Measurements from ENCODE around the gene CCHCR1. TPM values are rescaled to one million over a fixed set of nuclear protein-coding genes. Genes with fewer than 3 reads are reported as not detected.

CCHCR1 gene
- total and polyA plus RNA-seq, 2 of the 13 experiments (the other 11 are each of a cell fraction or from before 2014, with no cell fraction given) = 14.6 to 28.2 TPM

DNA sequence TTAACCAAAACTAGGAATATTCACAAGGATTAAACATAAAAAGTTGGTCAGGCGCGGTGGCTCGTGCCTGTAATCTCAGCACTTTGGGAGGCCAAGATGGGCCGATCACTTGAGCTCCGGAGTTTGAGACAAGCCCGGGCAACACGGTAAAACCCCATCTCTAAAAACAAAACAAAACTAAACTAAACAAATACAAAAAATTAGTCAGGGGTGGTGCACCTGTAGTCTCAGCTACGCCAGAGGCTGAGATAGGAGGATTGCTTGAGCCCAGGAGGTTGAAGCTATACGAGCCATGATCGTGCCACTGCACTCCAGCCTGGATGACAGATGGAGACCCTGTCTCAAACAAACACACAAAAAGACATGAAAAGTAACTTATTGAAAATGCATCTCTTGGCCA is 21.9 kb downstream of the CCHCR1 start:
- POLR2A ChIA-PET = no interaction called here
- H3K36me3 ChIP-seq (replicated peaks in 1 of 2; ENCODE audit: control insufficient read depth in 1 of 2, insufficient read depth in 2 of 2, low read length in 2 of 2) = no peaks in the 10 kb centered on the region
- H3K27me3 ChIP-seq (ENCODE audit: control insufficient read depth in 1 of 2, insufficient read depth in 2 of 2, low read length in 2 of 2) = peaks cover 0 to 9% of the 10 kb centered on the region in 2 experiments; a peak in 1 of 5 replicates
- CTCF ChIA-PET (ENCODE audit: low intra/inter-chr PET ratio, low total read pairs) = interaction anchor here (3.9 kb wide), 1 partner anchor 57 kb away, joined by 110 read pairs; no protein-coding TSS in a partner anchor
- no peak for ATAC-seq
- H3K9me3 ChIP-seq (ENCODE audit: low read length) = no peaks in the 10 kb centered on the region
- H3K9ac ChIP-seq (ENCODE audit: insufficient read depth, low read depth, low read length) = no peak overlapping the region
- in situ Hi-C loops (cut with HindIII; ENCODE audit: extremely low pct_ligation_motif_present, low pct_unique_long_range_greater_than_20kb) = loop anchor here (5.0 kb wide), 2 partner anchors 57 to 232 kb away; no protein-coding TSS in a partner anchor
- intact Hi-C loops (cut with micrococcal nuclease; ENCODE audit: unreplicated experiment) = no loop called here
- BruUV-seq (replicated peaks) = no TSS peak
- H3K4me2 ChIP-seq (ENCODE audit: low read depth, low read length) = no peak overlapping the region
- peaks cover 7% of the 10 kb centered on the region for H3K4me1 ChIP-seq (ENCODE audit: insufficient read depth, low read length)
- no peak overlapping the region for H3K27ac ChIP-seq (ENCODE audit: extremely low read length, insufficient read depth, low read length)
- FAIRE-seq = no peak
- H3K79me2 ChIP-seq (ENCODE audit: insufficient read depth, low read length) = no peaks in the 10 kb centered on the region
- H2AFZ ChIP-seq (ENCODE audit: low read length) = no peak overlapping the region
- WGBS (ENCODE audit: low lambda C conversion rate) = 36% methylated on average over 10 of the region's 10 CpGs
- H3K4me3 ChIP-seq (replicated peaks in 1 of 3; ENCODE audit: insufficient read depth in 1 of 3, low read depth in 2 of 3, low read length in 3 of 3) = no peak overlapping the region
- H4K20me1 ChIP-seq (ENCODE audit: insufficient read depth, low read length) = no peaks in the 10 kb centered on the region
- DNase-seq (ENCODE audit: low spot score) = no peak
- TF ChIP-seq, protein P1, sequence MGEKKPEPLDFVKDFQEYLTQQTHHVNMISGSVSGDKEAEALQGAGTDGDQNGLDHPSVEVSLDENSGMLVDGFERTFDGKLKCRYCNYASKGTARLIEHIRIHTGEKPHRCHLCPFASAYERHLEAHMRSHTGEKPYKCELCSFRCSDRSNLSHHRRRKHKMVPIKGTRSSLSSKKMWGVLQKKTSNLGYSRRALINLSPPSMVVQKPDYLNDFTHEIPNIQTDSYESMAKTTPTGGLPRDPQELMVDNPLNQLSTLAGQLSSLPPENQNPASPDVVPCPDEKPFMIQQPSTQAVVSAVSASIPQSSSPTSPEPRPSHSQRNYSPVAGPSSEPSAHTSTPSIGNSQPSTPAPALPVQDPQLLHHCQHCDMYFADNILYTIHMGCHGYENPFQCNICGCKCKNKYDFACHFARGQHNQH (CRISPR knock-in tag; IDR thresholded peaks at IDR 0.05) = no peak
- TF ChIP-seq MXI1 (IDR thresholded peaks at IDR 0.05; ENCODE audit: borderline replicate concordance, low read depth, low read length) = no peak
- TF ChIP-seq, protein P2, sequence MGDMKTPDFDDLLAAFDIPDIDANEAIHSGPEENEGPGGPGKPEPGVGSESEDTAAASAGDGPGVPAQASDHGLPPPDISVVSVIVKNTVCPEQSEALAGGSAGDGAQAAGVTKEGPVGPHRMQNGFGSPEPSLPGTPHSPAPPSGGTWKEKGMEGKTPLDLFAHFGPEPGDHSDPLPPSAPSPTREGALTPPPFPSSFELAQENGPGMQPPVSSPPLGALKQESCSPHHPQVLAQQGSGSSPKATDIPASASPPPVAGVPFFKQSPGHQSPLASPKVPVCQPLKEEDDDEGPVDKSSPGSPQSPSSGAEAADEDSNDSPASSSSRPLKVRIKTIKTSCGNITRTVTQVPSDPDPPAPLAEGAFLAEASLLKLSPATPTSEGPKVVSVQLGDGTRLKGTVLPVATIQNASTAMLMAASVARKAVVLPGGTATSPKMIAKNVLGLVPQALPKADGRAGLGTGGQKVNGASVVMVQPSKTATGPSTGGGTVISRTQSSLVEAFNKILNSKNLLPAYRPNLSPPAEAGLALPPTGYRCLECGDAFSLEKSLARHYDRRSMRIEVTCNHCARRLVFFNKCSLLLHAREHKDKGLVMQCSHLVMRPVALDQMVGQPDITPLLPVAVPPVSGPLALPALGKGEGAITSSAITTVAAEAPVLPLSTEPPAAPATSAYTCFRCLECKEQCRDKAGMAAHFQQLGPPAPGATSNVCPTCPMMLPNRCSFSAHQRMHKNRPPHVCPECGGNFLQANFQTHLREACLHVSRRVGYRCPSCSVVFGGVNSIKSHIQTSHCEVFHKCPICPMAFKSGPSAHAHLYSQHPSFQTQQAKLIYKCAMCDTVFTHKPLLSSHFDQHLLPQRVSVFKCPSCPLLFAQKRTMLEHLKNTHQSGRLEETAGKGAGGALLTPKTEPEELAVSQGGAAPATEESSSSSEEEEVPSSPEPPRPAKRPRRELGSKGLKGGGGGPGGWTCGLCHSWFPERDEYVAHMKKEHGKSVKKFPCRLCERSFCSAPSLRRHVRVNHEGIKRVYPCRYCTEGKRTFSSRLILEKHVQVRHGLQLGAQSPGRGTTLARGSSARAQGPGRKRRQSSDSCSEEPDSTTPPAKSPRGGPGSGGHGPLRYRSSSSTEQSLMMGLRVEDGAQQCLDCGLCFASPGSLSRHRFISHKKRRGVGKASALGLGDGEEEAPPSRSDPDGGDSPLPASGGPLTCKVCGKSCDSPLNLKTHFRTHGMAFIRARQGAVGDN (CRISPR knock-in tag; IDR thresholded peaks at IDR 0.05) = no peak
- TF ChIP-seq ZNF121 (CRISPR knock-in tag; IDR thresholded peaks at IDR 0.05) = no peak
- TF ChIP-seq KLF15 (CRISPR knock-in tag; IDR thresholded peaks at IDR 0.05; ENCODE audit: borderline replicate concordance) = no peak
- no peak for TF ChIP-seq NCOA5 (CRISPR knock-in tag; IDR thresholded peaks at IDR 0.05)
- TF ChIP-seq, protein P3, sequence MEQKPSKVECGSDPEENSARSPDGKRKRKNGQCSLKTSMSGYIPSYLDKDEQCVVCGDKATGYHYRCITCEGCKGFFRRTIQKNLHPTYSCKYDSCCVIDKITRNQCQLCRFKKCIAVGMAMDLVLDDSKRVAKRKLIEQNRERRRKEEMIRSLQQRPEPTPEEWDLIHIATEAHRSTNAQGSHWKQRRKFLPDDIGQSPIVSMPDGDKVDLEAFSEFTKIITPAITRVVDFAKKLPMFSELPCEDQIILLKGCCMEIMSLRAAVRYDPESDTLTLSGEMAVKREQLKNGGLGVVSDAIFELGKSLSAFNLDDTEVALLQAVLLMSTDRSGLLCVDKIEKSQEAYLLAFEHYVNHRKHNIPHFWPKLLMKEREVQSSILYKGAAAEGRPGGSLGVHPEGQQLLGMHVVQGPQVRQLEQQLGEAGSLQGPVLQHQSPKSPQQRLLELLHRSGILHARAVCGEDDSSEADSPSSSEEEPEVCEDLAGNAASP (CRISPR knock-in tag; IDR thresholded peaks at IDR 0.05; ENCODE audit: borderline replicate concordance) = no peak
- no peak for TF ChIP-seq MEIS1 (CRISPR knock-in tag; IDR thresholded peaks at IDR 0.05; ENCODE audit: borderline replicate concordance)
- no peak for TF ChIP-seq ISX (CRISPR knock-in tag; conservative IDR thresholded peaks at IDR 0.05)
- no peak for TF ChIP-seq ZC3H4 (CRISPR knock-in tag; IDR thresholded peaks at IDR 0.05; ENCODE audit: borderline replicate concordance)
- TF ChIP-seq FOXC1 (CRISPR knock-in tag; IDR thresholded peaks at IDR 0.05; ENCODE audit: borderline replicate concordance) = no peak
- no peak for TF ChIP-seq MTA3 (CRISPR knock-in tag; IDR thresholded peaks at IDR 0.05)
- TF ChIP-seq RORA (CRISPR knock-in tag; IDR thresholded peaks at IDR 0.05) = no peak

Data from HepG2 (cell line).